GM12878 (cell line): Measurements from ENCODE around the gene HRH2. TPM values are rescaled to one million over a fixed set of nuclear protein-coding genes. Genes with fewer than 3 reads are reported as not detected.

ENCODE experiments used
- ATAC-seq: fragments of 200-7000 bp; cut with Tn5 transposase; 3 replicates; pipeline ENCODE4 v1.9.1; 2020; ENCODE audit warnings: mild to moderate bottlenecking, moderate library complexity
- BruUV-seq: library from RNA; stranded (reverse); fragments of 400-500 nt; replicated peaks from 2 replicates; lab custom pipeline; 2021; lab: Mats Ljungman, UMichigan
- CTCF ChIA-PET: fragments of 300-600 bp; sonication (Branson Sonifier 250); formaldehyde crosslinking; extraction: SDS; loops from one replicate; lab custom pipeline; 2021; ENCODE audit warnings: inconsistent platforms; lab: Yijun Ruan, JAX
- POLR2A ChIA-PET: fragments of 350-600 bp; formaldehyde crosslinking; extraction: SDS; loops from one replicate; lab custom pipeline; 2021; ENCODE audit warnings: inconsistent platforms; lab: Charles Lee
- RAD21 ChIA-PET: fragments of 300-600 bp; sonication (Branson Sonifier 250); formaldehyde crosslinking; loops from one replicate; lab custom pipeline; 2023; ENCODE audit warnings: antibody characterized with exemption; ENCODE audit not compliant: unreplicated experiment; lab: Charles Lee
- SMC1A ChIA-PET: fragments of 300-600 bp; sonication (Branson Sonifier 250); formaldehyde crosslinking; loops from one replicate; lab custom pipeline; 2023; ENCODE audit not compliant: unreplicated experiment, uncharacterized antibody; lab: Charles Lee
- DNase-seq: peaks from one replicate; pipeline ENCODE4 v3.0.0-alpha.2; 2011; ENCODE audit warnings: low read depth, low spot score
- FAIRE-seq: peaks from 3 replicates; lab custom pipeline; 2011; peaks lifted over from hg19 to GRCh38; lab: Jason Lieb, UNC
- H2AFZ ChIP-seq: 2 replicates; pipeline ENCODE4 v1.6.0; 2011; ENCODE audit warnings: low read depth, low read length, control low read depth; ENCODE audit not compliant: control insufficient read depth
- H3K27ac ChIP-seq: 2 replicates; pipeline ENCODE4 v1.5.1; 2011; ENCODE audit warnings: control low read depth; ENCODE audit not compliant: control insufficient read depth, insufficient read depth
- H3K27me3 ChIP-seq, 2 experiments: replicated peaks in 1 of 2; 2 replicates each; pipeline versions ENCODE4 v1.6.0 to v1.6.1; 2011; ENCODE audit warnings: low read length in 1 of 2; ENCODE audit not compliant: control insufficient read depth in 2 of 2, insufficient read depth in 2 of 2
- H3K36me3 ChIP-seq, 2 experiments: 2 replicates each; pipeline ENCODE4 v1.5.1; 2011; ENCODE audit warnings: low read length in 1 of 2; ENCODE audit not compliant: control insufficient read depth in 2 of 2, insufficient read depth in 2 of 2
- H3K4me1 ChIP-seq: 2 replicates; pipeline ENCODE4 v1.6.1; 2011; ENCODE audit warnings: mild to moderate bottlenecking, low read length, moderate library complexity, mixed read lengths; ENCODE audit not compliant: control insufficient read depth, insufficient read depth
- H3K4me2 ChIP-seq: 2 replicates; pipeline ENCODE4 v1.6.0; 2011; ENCODE audit warnings: control low read depth; ENCODE audit not compliant: control insufficient read depth, insufficient read depth
- H3K4me3 ChIP-seq: fragments of 200-600 bp; sonication (generic); 2 replicates; pipeline ENCODE4 v1.5.1; 2016
- H3K79me2 ChIP-seq: 2 replicates; pipeline ENCODE4 v1.6.0; 2011; ENCODE audit warnings: low read length; ENCODE audit not compliant: control insufficient read depth, insufficient read depth
- H3K9ac ChIP-seq: 2 replicates; pipeline ENCODE4 v1.8.0; 2011; ENCODE audit warnings: low read length, control low read depth, mixed read lengths; ENCODE audit not compliant: control insufficient read depth, insufficient read depth
- H3K9me3 ChIP-seq: replicated peaks from 3 replicates; pipeline ENCODE4 v1.5.1; 2011; ENCODE audit warnings: mild to moderate bottlenecking, low read length; ENCODE audit not compliant: control insufficient read depth, insufficient read depth
- H4K20me1 ChIP-seq: 2 replicates; pipeline ENCODE4 v1.6.0; 2011; ENCODE audit not compliant: control insufficient read depth, insufficient read depth
- CEBPZ ChIP-seq: fragments of 150-350 bp; IDR thresholded peaks from 2 replicates; pipeline ENCODE4 v1.6.1; 2016; ENCODE audit warnings: low read depth, low read length
- CHD4 ChIP-seq: fragments of 200-600 bp; sonication (generic); IDR thresholded peaks from 2 replicates; pipeline ENCODE4 v1.6.1; 2016; ENCODE audit warnings: mild to moderate bottlenecking
- IRF5 ChIP-seq: fragments of 450-650 bp; IDR thresholded peaks from 2 replicates; pipeline ENCODE4 v1.6.1; 2017; ENCODE audit warnings: borderline replicate concordance
- MAX ChIP-seq: IDR thresholded peaks from 2 replicates; pipeline ENCODE4 v1.6.1; 2012; ENCODE audit warnings: low read depth, low read length, improper control_type of control experiment
- PBX3 ChIP-seq: IDR thresholded peaks from 2 replicates; pipeline ENCODE4 v1.6.1; 2011; ENCODE audit warnings: mild to moderate bottlenecking, low read depth, low read length, moderate library complexity; ENCODE audit not compliant: insufficient replicate concordance
- TCF3 ChIP-seq: IDR thresholded peaks from 2 replicates; pipeline ENCODE4 v1.6.1; 2012; ENCODE audit warnings: low read depth, mild to moderate bottlenecking, low read length, borderline replicate concordance; ENCODE audit not compliant: insufficient read depth
- TCF7 ChIP-seq: IDR thresholded peaks from 2 replicates; pipeline ENCODE4 v1.6.1; 2014; ENCODE audit warnings: antibody characterized with exemption, borderline replicate concordance
- WGBS: methylation state at CpG from one replicate; pipeline ENCODE4 v1.1.6; 2016; ENCODE audit warnings: low lambda C conversion rate; ENCODE audit not compliant: insufficient replicate concordance, insufficient coverage; ENCODE audit errors: missing lambda C conversion rate; 5-methylcytosine and 5-hydroxymethylcytosine counted together
- in situ Hi-C: fragments of 300-500 bp; cut with MboI; formaldehyde crosslinking; loops from 9 replicates; pipeline ENCODE4 v1.14.3; 2018; ENCODE audit warnings: mixed read lengths
- intact Hi-C: fragments of 100-400 bp; cut with micrococcal nuclease; formaldehyde crosslinking; loops from one replicate; pipeline ENCODE4 v1.14.2; 2022; ENCODE audit not compliant: unreplicated experiment
- polyA plus RNA-seq, 11 experiments: library from polyadenylated mRNA; depleted of rRNA in 4 of 11; unstranded in 6 of 11; stranded (reverse) in 5 of 11; fragments of >200 nt; fragmentation: Nextera tagmentation in 4 of 11; fragmentation: Illumina TruSeq in 1 of 11; extraction: Ambion mirVana in 4 of 11; extraction: Trizol in 1 of 11; gene quantifications; 1 replicate in 1 of 11; 2 replicates in 10 of 11; pipeline versions ENCODE4 v1.2.1 to v1.2.3, GENCODE V29; 2011 to 2016; ENCODE audit warnings: inconsistent platforms in 2 of 11, missing spikeins in 2 of 11, low read depth in 1 of 11
- total RNA-seq, 4 experiments: library from RNA; depleted of rRNA in 3 of 4; stranded (reverse); fragments of >200 nt in 3 of 4; fragmentation: Illumina TruSeq in 1 of 4; extraction: Trizol in 1 of 4; gene quantifications; 2 replicates each; pipeline versions ENCODE4 v1.2.1 to v1.2.3, GENCODE V29; 2013 to 2021

HRH2 gene
- total and polyA plus RNA-seq, 10 of the 15 experiments (the other 5 are each of a cell fraction or from before 2014, with no cell fraction given) = 0.01 to 0.05 (median 0.03) TPM; not detected in 7

- TF ChIP-seq PBX3 = no peak
- TF ChIP-seq CEBPZ = no peak
- TF ChIP-seq CHD4 = no peak
- no peak for TF ChIP-seq IRF5
- no peak for TF ChIP-seq TCF3
These were observed 54.4 kb downstream of the HRH2 start (continued) for GRCh38 chr5:175712313-175712680.

GRCh38 chr5:175712681-175713085 lies 54.8 kb downstream of the HRH2 start:
- H4K20me1 ChIP-seq = no peaks in the 10 kb centered on the region
- no peaks in the 10 kb centered on the region; the same call in 2 of the 3 replicates for H3K9me3 ChIP-seq
- DNase-seq = no peak
- H3K4me1 ChIP-seq = no peaks in the 10 kb centered on the region
- FAIRE-seq = no peak
- H3K4me2 ChIP-seq = no peak overlapping the region
- no TSS peak for BruUV-seq
- TF ChIP-seq MAX (no peak), TCF7 (no peak)
- ChIA-PET RAD21 (no interaction called here), POLR2A (no interaction called here), CTCF (interaction anchor here (0.9 kb wide), 1 partner anchor 12 kb away, joined by 3 read pairs; no protein-coding TSS in a partner anchor), SMC1A (no interaction called here)
- in situ Hi-C loops (no loop called here), intact Hi-C loops (no loop called here)
- H3K27me3 ChIP-seq = 0 out of 4 replicates have a peak, but pooled peaks cover 0 to 2% of the 10 kb centered on the region in 2 experiments
- H3K27ac ChIP-seq = no peak overlapping the region
- 5% methylated on average over 10 of the region's 11 CpGs for WGBS
- no peak for ATAC-seq
- H2AFZ ChIP-seq = no peak overlapping the region
- H3K4me3 ChIP-seq = no peak overlapping the region
- no peaks in the 10 kb centered on the region for H3K36me3 ChIP-seq
- H3K9ac ChIP-seq = no peak overlapping the region
- no peaks in the 10 kb centered on the region for H3K79me2 ChIP-seq
